GM18508 (cell line): ENCODE data around the gene DDX28.
"Not testable (repeated sequence)": the region's sequence is repeated elsewhere in the genome, so short reads cannot be mapped to it uniquely, and the experiment has no call there.

ENCODE experiments used
- ATAC-seq: cut with Tn5 transposase; IDR thresholded peaks from one replicate; pipeline ENCODE4 v1.9.1; 2021; ENCODE audit warnings: moderate number of reproducible peaks; ENCODE audit not compliant: insufficient read depth, unreplicated experiment

DDX28 gene

GRCh38 chr16:68037841-68038597 lies 15.0 kb upstream of the DDX28 start:
- ATAC-seq: no peak

- ATAC-seq: no peak
These were observed 12.2 kb upstream of the DDX28 start for GRCh38 chr16:68035227-68035626.

GRCh38 chr16:68033101-68033500 lies 10.1 kb upstream of the DDX28 start:
- ATAC-seq: no peak

GRCh38 chr16:68031951-68032350 lies 8.9 kb upstream of the DDX28 start:
- ATAC-seq: no peak

GRCh38 chr16:68030108-68030507 lies 7.1 kb upstream of the DDX28 start:
- ATAC-seq: not testable (repeated sequence)

- ATAC-seq: no peak
These were observed 6.0 kb upstream of the DDX28 start for GRCh38 chr16:68028996-68029395.

- no peak for ATAC-seq
These were observed 729 bp downstream of the DDX28 start for GRCh38 chr16:68022278-68022727.

- ATAC-seq: no peak
These were observed 1.5 kb downstream of the DDX28 start for GRCh38 chr16:68021490-68021889.

GRCh38 chr16:68019167-68019680 lies 3.8 kb downstream of the DDX28 start:
- ATAC-seq: no peak

GRCh38 chr16:68015681-68016080 lies 7.4 kb downstream of the DDX28 start, which contains the start of gene DPEP2NB:
DPEP2NB (minus strand) TSS chr16:68015911; CDS start chr16:68015770, 141 bp downstream.
- ATAC-seq: no peak

GRCh38 chr16:68013440-68013839 lies 9.6 kb downstream of the DDX28 start:
- ATAC-seq: no peak

- not testable (repeated sequence) for ATAC-seq
These were observed 13.2 kb downstream of the DDX28 start for GRCh38 chr16:68009872-68010271.

- no peak for ATAC-seq
These were observed 13.8 kb downstream of the DDX28 start for GRCh38 chr16:68009157-68009735.

GRCh38 chr16:68005786-68006286 lies 17.2 kb downstream of the DDX28 start:
- ATAC-seq: no peak

- ATAC-seq: no peak
These were observed 17.8 kb downstream of the DDX28 start for GRCh38 chr16:68005211-68005610.

GRCh38 chr16:68003031-68003430 lies 20.0 kb downstream of the DDX28 start:
- ATAC-seq: no peak

- ATAC-seq: no peak
These were observed 22.6 kb downstream of the DDX28 start for GRCh38 chr16:68000450-68000849.

- ATAC-seq: no peak
These were observed 23.0 kb downstream of the DDX28 start for GRCh38 chr16:67999985-68000384.

- ATAC-seq: not testable (repeated sequence)
These were observed 24.0 kb downstream of the DDX28 start, which contains the start of gene DPEP2 for GRCh38 chr16:67998779-67999688. DPEP2 (minus strand) TSS chr16:67999484; CDS start chr16:67993212, 6,272 bp downstream.

- ATAC-seq: not testable (repeated sequence)
These were observed 24.7 kb downstream of the DDX28 start for GRCh38 chr16:67998231-67998778.
